Midbrain (tissue), 1 donor: Measurements from ENCODE around the gene PES1.
A peak's percentile ranks its signal among the peaks of the same experiment; 100 is the strongest.
"Not testable (repeated sequence)": the region's sequence is repeated elsewhere in the genome, so short reads cannot be mapped to it uniquely, and the experiment has no call there.

Experiments used
- DNase-seq: peaks from one replicate; lab custom pipeline; 2025; lab: John Stamatoyannopoulos, UW

The PES1 gene

GRCh38 chr22:30591588-30592359 lies at the start of gene PES1:
Gene PES1, minus strand, starts transcription at chr22:30591910. Its CDS starts 77 bp downstream, at chr22:30591833.
- peak; percentile 97 for DNase-seq

GRCh38 chr22:30640839-30641430 lies 49.2 kb upstream of the PES1 start:
- DNase-seq = no peak

GRCh38 chr22:30640361-30640760 lies 48.7 kb upstream of the PES1 start:
- DNase-seq = no peak

- DNase-seq = no peak
These were observed 46.0 kb upstream of the PES1 start for GRCh38 chr22:30637701-30638114.

- DNase-seq = no peak
These were observed 44.7 kb upstream of the PES1 start for GRCh38 chr22:30636226-30637077.

GRCh38 chr22:30635273-30636225 lies 43.8 kb upstream of the PES1 start, which contains the start of gene SLC35E4:
Gene SLC35E4, plus strand, starts transcription at chr22:30635781. Its CDS starts 670 bp downstream, at chr22:30636451.
- peak; percentile 95 for DNase-seq

- DNase-seq = peak; percentile 93
These were observed 42.9 kb upstream of the PES1 start for GRCh38 chr22:30634471-30635233.

- DNase-seq = not testable (repeated sequence)
These were observed 39.8 kb upstream of the PES1 start for GRCh38 chr22:30631469-30631868.

GRCh38 chr22:30628491-30628890 lies 36.8 kb upstream of the PES1 start:
- no peak for DNase-seq

GRCh38 chr22:30627471-30627870 lies 35.8 kb upstream of the PES1 start:
- DNase-seq = no peak

- no peak for DNase-seq
These were observed 34.7 kb upstream of the PES1 start for GRCh38 chr22:30626413-30626812.

GRCh38 chr22:30619909-30620308 lies 28.2 kb upstream of the PES1 start:
- not testable (repeated sequence) for DNase-seq

- no peak for DNase-seq
These were observed 26.1 kb upstream of the PES1 start for GRCh38 chr22:30617819-30618218.

- DNase-seq = no peak
These were observed 23.8 kb upstream of the PES1 start for GRCh38 chr22:30615543-30615954.

- DNase-seq = no peak
These were observed 23.2 kb upstream of the PES1 start for GRCh38 chr22:30614879-30615278.

GRCh38 chr22:30614268-30614667 lies 22.6 kb upstream of the PES1 start:
- no peak for DNase-seq

GRCh38 chr22:30612789-30613188 lies 21.1 kb upstream of the PES1 start:
- no peak for DNase-seq

- DNase-seq = no peak
These were observed 19.5 kb upstream of the PES1 start for GRCh38 chr22:30611197-30611596.

- DNase-seq = no peak
These were observed 18.6 kb upstream of the PES1 start for GRCh38 chr22:30610299-30610698.
